Upper lobe of left lung (tissue), 6 donors: ENCODE data around the gene TCERG1L. TPM values are rescaled to one million over a fixed set of nuclear protein-coding genes. Genes with fewer than 3 reads are reported as not detected.
A peak's percentile ranks its signal among the peaks of the same experiment; 100 is the strongest.

Experiments used
- ATAC-seq, 2 donors: fragments of 200-7000 bp; cut with Tn5 transposase; one replicate each; pipeline ENCODE4 v1.9.1; 2022; ENCODE audit warnings: mild to moderate bottlenecking in 2 of 2, moderate library complexity in 2 of 2; ENCODE audit not compliant: low FRiP score in 2 of 2
- DNase-seq, 2 donors: peaks; one replicate each; pipeline ENCODE4 v3.0.0-alpha.2; 2019 to 2020
- H3K27ac ChIP-seq, 4 donors: fragments of 200-600 bp; sonication (generic); one replicate each; pipeline ENCODE4 v1.5.1; 2016 to 2019
- H3K27me3 ChIP-seq, 4 donors: fragments of 200-600 bp; sonication (generic); one replicate each; pipeline ENCODE4 v1.5.1; 2017 to 2019
- H3K36me3 ChIP-seq, 4 donors: fragments of 200-600 bp; sonication (generic); one replicate each; pipeline ENCODE4 v1.5.1; 2016 to 2019
- H3K4me1 ChIP-seq, 4 donors: fragments of 200-600 bp; sonication (generic); one replicate each; pipeline ENCODE4 v1.5.1; 2018 to 2019
- H3K4me3 ChIP-seq, 4 donors: fragments of 200-600 bp; sonication (generic); one replicate each; pipeline ENCODE4 v1.5.1; 2017 to 2019; ENCODE audit warnings: mild to moderate bottlenecking in 2 of 4, moderate library complexity in 1 of 4
- H3K9me3 ChIP-seq, 4 donors: fragments of 200-600 bp; sonication (generic); one replicate each; pipeline ENCODE4 v1.5.1; 2018 to 2019
- EP300 ChIP-seq, 4 donors: sonication (generic); formaldehyde crosslinking; IDR thresholded peaks; one replicate each; pipeline ENCODE4 v1.5.1; 2017; ENCODE audit warnings: antibody characterized with exemption in 4 of 4, control low read depth in 2 of 4
- POLR2A ChIP-seq, 4 donors: fragments of 450-650 bp; IDR thresholded peaks; one replicate each; pipeline ENCODE4 v1.5.1; 2016 to 2017; ENCODE audit warnings: antibody characterized with exemption in 4 of 4, mild to moderate bottlenecking in 2 of 4
- POLR2AphosphoS5 ChIP-seq, 2 donors: sonication (generic); formaldehyde crosslinking; IDR thresholded peaks; one replicate each; pipeline ENCODE4 v1.5.1; 2017; ENCODE audit warnings: antibody characterized with exemption in 2 of 2
- WGBS, 2 donors: methylation state at CpG; one replicate each; pipeline ENCODE4 v1.1.5; 2017 to 2018; 5-methylcytosine and 5-hydroxymethylcytosine counted together
- total RNA-seq, 6 donors: library from RNA; depleted of rRNA in 4 of 6; stranded (reverse); fragments of >200 nt in 4 of 6; gene quantifications; one replicate each; pipeline versions ENCODE4 v1.1.0 to v1.2.1, GENCODE V29; 2016 to 2021
- TF ChIP-seq, protein P1 (sequence below), 6 experiments: fragments of 450-650 bp in 4 of 6; fragments of 200-600 bp in 2 of 6; sonication (generic) in 2 of 6; IDR thresholded peaks; one replicate each; pipeline ENCODE4 v1.5.1; 2016 to 2019; ENCODE audit warnings: antibody characterized with exemption in 6 of 6
- donor health status: DM: no; HTN: no; CAD: no; lungs with moderate emphysema.
- donor health status: DM: no; HTN: yes; CAD: no; lungs with severe emphysema.

Gene TCERG1L
- total RNA-seq, 6 donors from 2014 or later, result 0.10 TPM; not detected in 5

DNA sequence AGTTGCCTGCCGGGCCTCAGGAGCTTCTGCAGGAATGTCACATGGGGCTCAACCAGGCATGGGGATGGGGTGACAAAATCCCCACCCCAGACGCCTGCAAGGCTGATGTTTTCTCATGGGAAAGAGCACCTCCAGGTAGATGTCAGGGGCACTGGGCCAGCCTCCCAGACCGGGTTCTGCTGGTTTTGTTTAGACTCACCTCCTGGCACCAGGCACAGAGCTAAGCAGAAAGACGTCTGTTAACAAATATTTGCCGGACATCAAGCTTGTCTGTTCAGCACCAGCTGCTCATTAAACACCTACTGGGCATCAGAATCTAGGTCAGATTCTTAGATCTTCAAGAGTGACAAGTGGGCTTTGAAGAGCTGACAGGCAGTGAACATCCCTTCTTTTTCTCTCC is 34.9 kb upstream of the TCERG1L start:
- H3K4me1 ChIP-seq, result no peaks in the 10 kb centered on the region
- WGBS, 2 donors, result 44 to 63% methylated on average over 3 to 5 of the region's 5 CpGs

GRCh38 chr10:131345691-131346090 is 34.2 kb upstream of the TCERG1L start:
- WGBS, 2 donors, result 87% methylated on average over 11 of the region's 11 CpGs
- H3K36me3 ChIP-seq, result no peaks in the 10 kb centered on the region
- H3K9me3 ChIP-seq, result no peaks in the 10 kb centered on the region
- peak in 1 of 2 donors; percentile 17 for DNase-seq
- no peak overlapping the region for H3K4me3 ChIP-seq
- H3K4me1 ChIP-seq, result no peaks in the 10 kb centered on the region
- H3K27ac ChIP-seq, result no peak overlapping the region
- TF ChIP-seq POLR2AphosphoS5 (IDR thresholded peaks at IDR 0.05) (no peak), EP300 (IDR thresholded peaks at IDR 0.05) (no peak), POLR2A (IDR thresholded peaks at IDR 0.05) (no peak)
- TF ChIP-seq, protein P1, sequence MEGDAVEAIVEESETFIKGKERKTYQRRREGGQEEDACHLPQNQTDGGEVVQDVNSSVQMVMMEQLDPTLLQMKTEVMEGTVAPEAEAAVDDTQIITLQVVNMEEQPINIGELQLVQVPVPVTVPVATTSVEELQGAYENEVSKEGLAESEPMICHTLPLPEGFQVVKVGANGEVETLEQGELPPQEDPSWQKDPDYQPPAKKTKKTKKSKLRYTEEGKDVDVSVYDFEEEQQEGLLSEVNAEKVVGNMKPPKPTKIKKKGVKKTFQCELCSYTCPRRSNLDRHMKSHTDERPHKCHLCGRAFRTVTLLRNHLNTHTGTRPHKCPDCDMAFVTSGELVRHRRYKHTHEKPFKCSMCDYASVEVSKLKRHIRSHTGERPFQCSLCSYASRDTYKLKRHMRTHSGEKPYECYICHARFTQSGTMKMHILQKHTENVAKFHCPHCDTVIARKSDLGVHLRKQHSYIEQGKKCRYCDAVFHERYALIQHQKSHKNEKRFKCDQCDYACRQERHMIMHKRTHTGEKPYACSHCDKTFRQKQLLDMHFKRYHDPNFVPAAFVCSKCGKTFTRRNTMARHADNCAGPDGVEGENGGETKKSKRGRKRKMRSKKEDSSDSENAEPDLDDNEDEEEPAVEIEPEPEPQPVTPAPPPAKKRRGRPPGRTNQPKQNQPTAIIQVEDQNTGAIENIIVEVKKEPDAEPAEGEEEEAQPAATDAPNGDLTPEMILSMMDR (IDR thresholded peaks at IDR 0.05), result no peak
- no peak for ATAC-seq
- H3K27me3 ChIP-seq, result no peaks in the 10 kb centered on the region

More for the DNA sequence above, 34.9 kb upstream of the TCERG1L start:
- Histone ChIP-seq H3K36me3 (no peaks in the 10 kb centered on the region), H3K4me3 (no peak overlapping the region), H3K9me3 (no peaks in the 10 kb centered on the region), H3K27ac (no peak overlapping the region), H3K27me3 (no peaks in the 10 kb centered on the region)
- DNase-seq (no peak), ATAC-seq (no peak)
- TF ChIP-seq, protein P1 (IDR thresholded peaks at IDR 0.05), result no peak
- TF ChIP-seq POLR2A (IDR thresholded peaks at IDR 0.05), result no peak
- TF ChIP-seq EP300 (IDR thresholded peaks at IDR 0.05), result no peak
- TF ChIP-seq POLR2AphosphoS5 (IDR thresholded peaks at IDR 0.05), result no peak

DNA sequence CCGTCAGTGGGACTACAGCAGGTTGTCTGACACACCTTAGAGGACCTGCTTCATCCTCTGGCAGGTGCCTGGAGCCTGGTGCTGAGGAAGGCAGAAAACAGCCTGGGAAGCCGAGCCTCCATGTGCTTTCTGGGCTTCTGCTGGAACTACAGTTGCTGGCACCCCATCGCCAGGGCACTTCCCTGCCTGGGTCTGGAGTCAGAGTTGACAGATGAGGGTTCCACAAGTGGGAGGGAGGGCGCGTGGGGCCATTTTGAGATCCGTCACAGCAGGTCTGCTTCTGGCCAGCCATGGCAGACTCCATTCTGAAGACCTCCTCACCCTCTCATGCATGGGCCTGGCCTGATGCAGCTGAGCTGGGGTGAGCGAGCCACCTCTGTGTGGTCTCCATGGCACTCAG is 33.2 kb upstream of the TCERG1L start:
- H3K36me3 ChIP-seq, result no peaks in the 10 kb centered on the region
- no peak for ATAC-seq

GRCh38 chr10:131337741-131338140 is 26.2 kb upstream of the TCERG1L start:
- Histone ChIP-seq H3K4me1 (no peaks in the 10 kb centered on the region), H3K27ac (no peak overlapping the region), H3K9me3 (no peaks in the 10 kb centered on the region), H3K27me3 (no peaks in the 10 kb centered on the region), H3K4me3 (no peak overlapping the region), H3K36me3 (no peaks in the 10 kb centered on the region)
- DNase-seq (no peak), ATAC-seq (no peak)
- WGBS, 2 donors, result 66 to 81% methylated on average over 5 of the region's 5 CpGs
- TF ChIP-seq EP300 (IDR thresholded peaks at IDR 0.05) (no peak), POLR2AphosphoS5 (IDR thresholded peaks at IDR 0.05) (no peak)

More for the DNA sequence above, 33.2 kb upstream of the TCERG1L start:
- no peaks in the 10 kb centered on the region for H3K27me3 ChIP-seq
- peak in 1 of 2 donors; percentile 19 for DNase-seq
- 73 to 79% methylated on average over 5 to 6 of the region's 7 CpGs for WGBS, 2 donors
- H3K9me3 ChIP-seq, result no peaks in the 10 kb centered on the region
- H3K27ac ChIP-seq, result no peak overlapping the region
- H3K4me1 ChIP-seq, result no peaks in the 10 kb centered on the region
- H3K4me3 ChIP-seq, result no peak overlapping the region
- no peak for TF ChIP-seq EP300 (IDR thresholded peaks at IDR 0.05)
- TF ChIP-seq, protein P1 (IDR thresholded peaks at IDR 0.05), result no peak
- no peak for TF ChIP-seq POLR2A (IDR thresholded peaks at IDR 0.05)
- no peak for TF ChIP-seq POLR2AphosphoS5 (IDR thresholded peaks at IDR 0.05)

- H3K27ac ChIP-seq, result no peak overlapping the region
- ATAC-seq (no peak), DNase-seq (no peak)
- no peak overlapping the region for H3K4me3 ChIP-seq
- no peak for TF ChIP-seq POLR2AphosphoS5 (IDR thresholded peaks at IDR 0.05)
- no peak for TF ChIP-seq POLR2A (IDR thresholded peaks at IDR 0.05)
- TF ChIP-seq EP300 (IDR thresholded peaks at IDR 0.05), result no peak
- TF ChIP-seq, protein P1 (IDR thresholded peaks at IDR 0.05), result no peak
- no peaks in the 10 kb centered on the region for H3K36me3 ChIP-seq
- no peaks in the 10 kb centered on the region for H3K27me3 ChIP-seq
- no peaks in the 10 kb centered on the region for H3K4me1 ChIP-seq
- H3K9me3 ChIP-seq, result no peaks in the 10 kb centered on the region
Observed at GRCh38 chr10:131332821-131333220, 21.3 kb upstream of the TCERG1L start.
